ENCODE measurements around the gene CRMP1.

DNA sequence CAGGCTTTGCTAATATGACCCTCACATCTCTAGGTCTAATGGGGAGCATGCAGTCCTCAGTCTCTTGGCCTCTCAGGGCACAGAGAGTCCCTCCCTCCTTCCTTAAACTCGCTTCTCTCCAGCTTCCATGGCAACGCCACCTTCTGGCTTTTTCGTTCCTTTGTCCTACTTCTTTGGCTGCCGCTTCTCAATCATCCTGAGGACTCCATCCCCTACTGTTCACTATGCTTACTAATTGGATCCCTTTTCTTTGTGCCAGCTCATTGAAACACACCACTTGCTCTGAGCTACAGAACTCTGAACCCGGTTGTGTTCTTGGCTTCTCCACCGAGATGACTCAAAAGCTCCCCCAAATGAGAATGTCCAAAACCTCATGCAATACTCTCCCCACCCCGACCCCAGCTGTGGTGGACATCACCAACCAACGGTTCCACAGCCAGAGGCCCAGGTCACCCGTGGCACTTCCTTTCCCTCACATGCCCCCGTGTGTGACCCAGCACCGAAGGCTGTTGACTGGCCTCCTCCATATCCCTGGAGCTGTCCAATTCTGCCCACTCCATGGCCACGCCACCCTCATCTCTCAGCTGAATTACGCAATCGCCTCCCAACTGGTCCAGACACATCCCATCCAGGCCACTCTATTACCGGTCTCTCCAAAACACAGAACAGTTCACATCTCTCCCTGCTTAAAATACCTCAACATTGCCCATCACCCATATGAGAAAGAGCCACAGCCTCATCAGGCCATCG, 34.7 kb downstream of the CRMP1 start:
- TF ChIP-seq YY1 (IDR thresholded peaks at IDR 0.05; ENCODE audit: insufficient read depth, insufficient read length) (no peak), ZNF274 (IDR thresholded peaks at IDR 0.05; ENCODE audit: low read depth, low read length) (no peak)

All from NT2/D1 (cell line).